AG04450 (cell line): ENCODE data around the gene CHKA. TPM values are rescaled to one million over a fixed set of nuclear protein-coding genes. Genes with fewer than 3 reads are reported as not detected.

Experiments used
- CTCF ChIA-PET: fragments of 300-600, 350-600 bp; formaldehyde crosslinking; extraction: SDS; loops from one replicate; lab custom pipeline; 2022; ENCODE audit warnings: antibody characterized with exemption, inconsistent platforms; lab: Charles Lee
- POLR2A ChIA-PET: fragments of 350-600 bp; formaldehyde crosslinking; extraction: SDS; loops from one replicate; lab custom pipeline; 2021; ENCODE audit warnings: antibody characterized with exemption, inconsistent platforms; lab: Yijun Ruan, JAX
- DNase-seq: peaks from one replicate; pipeline ENCODE4 v3.0.0-alpha.2; 2011; ENCODE audit warnings: low read depth, low spot score
- H3K27ac ChIP-seq: one replicate; pipeline ENCODE4 v1.5.1; 2012; ENCODE audit warnings: low read depth, low read length, control low read depth
- H3K27me3 ChIP-seq: one replicate; pipeline ENCODE4 v1.6.0; 2012; ENCODE audit warnings: low read length; ENCODE audit not compliant: control insufficient read depth, insufficient read depth
- H3K4me3 ChIP-seq: 2 replicates; pipeline ENCODE4 v1.5.1; 2011; ENCODE audit warnings: mild to moderate bottlenecking, low read depth, low read length, control low read depth
- H3K9me3 ChIP-seq: 2 replicates; pipeline ENCODE4 v1.5.1; 2012; ENCODE audit warnings: low read length; ENCODE audit not compliant: control insufficient read depth, insufficient read depth
- CTCF ChIP-seq: IDR thresholded peaks from 2 replicates; pipeline ENCODE4 v1.5.1; 2011; ENCODE audit warnings: low read depth, low read length, control low read depth, inconsistent platforms
- polyA plus RNA-seq: library from polyadenylated mRNA; depleted of rRNA; stranded (reverse); fragments of >200 nt; gene quantifications from 2 replicates; pipeline ENCODE4 v1.2.3, GENCODE V29; 2011

CHKA gene
- polyA plus RNA-seq, 1 experiment: 12.5 TPM

- CTCF ChIA-PET: no interaction called here
- no peak overlapping the region for H3K27ac ChIP-seq
- TF ChIP-seq CTCF: no peak
These were observed 38.0 kb upstream of the CHKA start for GRCh38 chr11:68159161-68159560.

GRCh38 chr11:68158580-68158979 lies 37.4 kb upstream of the CHKA start:
- no peaks in the 10 kb centered on the region for H3K27me3 ChIP-seq
- H3K9me3 ChIP-seq: no peaks in the 10 kb centered on the region
- H3K4me3 ChIP-seq: no peak overlapping the region
- TF ChIP-seq CTCF: no peak
- ChIA-PET CTCF (no interaction called here), POLR2A (no interaction called here)
- no peak overlapping the region for H3K27ac ChIP-seq
- DNase-seq: no peak

More at GRCh38 chr11:68159161-68159560, 38.0 kb upstream of the CHKA start:
- no peak overlapping the region for H3K4me3 ChIP-seq
- DNase-seq: no peak
- H3K9me3 ChIP-seq: no peaks in the 10 kb centered on the region
- POLR2A ChIA-PET: interaction anchor here (0.7 kb wide), 1 partner anchor 301 kb away, joined by 3 read pairs; the partner anchor contains the start of gene PPP6R3
- H3K27me3 ChIP-seq: no peaks in the 10 kb centered on the region

DNA sequence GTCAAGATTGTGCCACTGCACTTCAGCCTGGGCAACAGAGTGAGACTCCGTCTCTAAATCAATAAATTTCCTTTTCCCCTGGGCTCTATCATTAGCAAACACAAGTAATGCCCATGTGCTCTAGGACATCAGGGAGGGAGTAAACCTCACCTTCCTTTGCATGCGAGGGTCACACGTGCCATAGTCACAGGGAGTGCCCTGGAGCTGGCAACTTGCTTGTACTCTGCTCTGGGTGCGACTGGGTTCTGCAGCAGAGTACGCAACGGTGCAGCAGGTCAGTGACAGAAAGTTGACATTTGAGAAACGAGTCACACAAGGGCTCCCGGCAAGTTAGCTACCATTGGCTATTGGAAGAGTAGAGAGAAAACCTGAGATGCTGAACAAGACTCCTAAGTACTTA lies 32.6 kb upstream of the CHKA start:
- H3K4me3 ChIP-seq: no peak overlapping the region
- no peak overlapping the region for H3K27ac ChIP-seq
- no peaks in the 10 kb centered on the region for H3K9me3 ChIP-seq
- POLR2A ChIA-PET: no interaction called here
- no peak for DNase-seq
- CTCF ChIA-PET: no interaction called here
- TF ChIP-seq CTCF: no peak
- no peaks in the 10 kb centered on the region for H3K27me3 ChIP-seq

GRCh38 chr11:68150037-68150436 lies 28.8 kb upstream of the CHKA start:
- Histone ChIP-seq H3K9me3 (no peaks in the 10 kb centered on the region), H3K27ac (no peak overlapping the region), H3K4me3 (no peak overlapping the region), H3K27me3 (no peaks in the 10 kb centered on the region)
- POLR2A ChIA-PET: no interaction called here
- no peak for DNase-seq
- CTCF ChIA-PET: no interaction called here
- no peak for TF ChIP-seq CTCF

GRCh38 chr11:68149417-68149816 lies 28.2 kb upstream of the CHKA start:
- no peak for TF ChIP-seq CTCF
- Histone ChIP-seq H3K4me3 (no peak overlapping the region), H3K27me3 (no peaks in the 10 kb centered on the region), H3K9me3 (no peaks in the 10 kb centered on the region), H3K27ac (no peak overlapping the region)
- ChIA-PET POLR2A (interaction anchor here (0.6 kb wide), 1 partner anchor 43 kb away, joined by 4 read pairs; no protein-coding TSS in a partner anchor), CTCF (no interaction called here)
- no peak for DNase-seq
